ENCODE results near the gene PPFIA1.
"Not testable (repeated sequence)": the region's sequence is repeated elsewhere in the genome, so short reads cannot be mapped to it uniquely, and the experiment has no call there.

The PPFIA1 gene

DNA sequence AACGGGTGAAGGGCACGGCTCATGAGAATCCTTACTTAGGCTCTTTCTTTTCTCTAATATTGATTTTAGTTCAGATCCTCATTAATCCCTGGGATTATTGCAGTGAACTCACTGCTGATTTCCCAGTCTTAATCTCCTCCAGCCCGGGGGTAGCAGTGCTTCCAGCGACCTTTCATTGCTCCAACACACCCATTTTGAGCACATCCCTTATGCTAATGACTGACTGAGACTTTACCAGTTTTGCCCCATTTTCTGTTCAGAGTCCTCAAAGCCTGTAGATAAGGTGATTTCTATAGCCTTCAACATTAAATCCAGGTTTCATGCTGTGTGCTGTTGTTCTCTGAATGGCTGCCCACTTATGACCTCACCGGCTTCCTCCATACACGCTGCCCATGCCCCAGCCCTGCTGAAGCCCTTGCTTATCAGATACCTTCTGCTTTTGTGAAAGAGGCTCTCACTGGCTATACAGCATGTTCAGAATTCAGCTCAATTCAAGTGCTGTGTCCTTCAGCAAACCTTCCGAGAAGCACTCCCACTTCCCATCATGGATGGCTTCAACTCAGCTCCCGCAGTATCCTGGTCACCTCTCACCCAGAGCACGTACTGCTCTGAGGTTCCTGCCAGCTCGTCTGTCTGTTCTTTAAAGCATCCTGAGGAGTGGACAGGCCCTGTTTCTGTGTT is 49.0 kb downstream of the PPFIA1 start:
- Histone ChIP-seq H3K9ac (ENCODE audit: low read depth in 1 of 2, low read length in 2 of 2) (no peak overlapping the region), H3K9me3 (ENCODE audit: control insufficient read depth in 2 of 2, low read length in 2 of 2) (no peaks in the 10 kb centered on the region), H3K4me3 (ENCODE audit: low read length in 2 of 2) (no peak overlapping the region)

DNA sequence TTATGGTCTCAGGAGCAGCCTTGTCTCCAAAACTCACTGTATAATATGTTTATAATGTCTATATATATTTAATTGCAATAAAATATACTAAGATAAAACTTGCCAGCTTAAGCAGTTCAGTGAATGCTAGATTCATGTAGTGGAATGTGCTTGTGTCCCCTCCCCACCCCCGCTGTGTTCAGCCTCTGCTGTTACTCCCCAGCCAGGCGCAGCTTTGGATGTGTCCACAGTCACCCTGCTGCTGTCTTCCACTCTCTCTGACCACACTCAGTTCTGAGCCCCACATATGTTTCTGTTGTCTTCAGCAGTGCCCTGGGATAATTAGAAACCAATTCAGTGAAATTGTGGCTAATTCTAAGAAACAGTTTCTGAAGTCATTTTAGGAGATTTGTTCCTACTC is 52.2 kb downstream of the PPFIA1 start:
- H3K4me3 ChIP-seq (ENCODE audit: low read length in 2 of 2): no peak overlapping the region
- H3K4me1 ChIP-seq (ENCODE audit: control insufficient read depth in 2 of 2, insufficient read depth in 2 of 2, low read length in 2 of 2): peaks cover 0 to 3% of the 10 kb centered on the region in 2 donors
- H3K9ac ChIP-seq (ENCODE audit: low read depth in 1 of 2, low read length in 2 of 2): no peak overlapping the region
- no peaks in the 10 kb centered on the region for H3K27me3 ChIP-seq (ENCODE audit: control insufficient read depth in 2 of 2, insufficient read depth in 2 of 2, low read length in 2 of 2)
- H3K27ac ChIP-seq (ENCODE audit: low read depth in 2 of 2, low read length in 2 of 2): no peak overlapping the region
- no peaks in the 10 kb centered on the region for H3K9me3 ChIP-seq (ENCODE audit: control insufficient read depth in 2 of 2, low read length in 2 of 2)
- H3K36me3 ChIP-seq (ENCODE audit: control insufficient read depth in 2 of 2, insufficient read depth in 2 of 2, low read length in 2 of 2): peaks cover 34 to 46% of the 10 kb centered on the region in 2 donors

More for the DNA sequence above, 49.0 kb downstream of the PPFIA1 start:
- Histone ChIP-seq H3K4me1 (ENCODE audit: control insufficient read depth in 2 of 2, insufficient read depth in 2 of 2, low read length in 2 of 2) (no peaks in the 10 kb centered on the region), H3K36me3 (ENCODE audit: control insufficient read depth in 2 of 2, insufficient read depth in 2 of 2, low read length in 2 of 2) (peaks cover 23 to 29% of the 10 kb centered on the region in 2 donors), H3K27ac (ENCODE audit: low read depth in 2 of 2, low read length in 2 of 2) (no peak overlapping the region), H3K27me3 (ENCODE audit: control insufficient read depth in 2 of 2, insufficient read depth in 2 of 2, low read length in 2 of 2) (no peaks in the 10 kb centered on the region)

DNA sequence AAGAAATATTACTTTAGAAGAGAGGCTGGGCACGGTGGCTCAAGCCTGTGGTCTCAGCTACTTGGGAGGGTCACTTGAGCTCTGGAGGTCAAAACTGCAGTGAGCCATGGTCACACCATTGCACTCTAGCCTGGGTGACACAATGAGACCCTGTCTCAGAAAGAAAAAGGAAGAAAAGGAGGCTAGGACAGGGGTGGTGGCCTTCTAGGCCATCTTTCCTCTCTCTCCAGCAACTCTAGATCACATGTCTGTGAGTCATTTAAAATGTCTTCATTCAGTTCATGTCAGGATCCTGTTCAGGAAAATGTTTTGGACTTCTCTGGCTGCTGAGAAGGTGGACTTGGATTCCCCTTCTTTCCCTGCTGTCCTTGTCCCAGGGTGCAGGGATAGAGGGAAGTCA is 53.3 kb downstream of the PPFIA1 start:
- peaks cover 30 to 46% of the 10 kb centered on the region in 2 donors for H3K36me3 ChIP-seq (ENCODE audit: control insufficient read depth in 2 of 2, insufficient read depth in 2 of 2, low read length in 2 of 2)
- no peak overlapping the region for H3K27ac ChIP-seq (ENCODE audit: low read depth in 2 of 2, low read length in 2 of 2)
- no peaks in the 10 kb centered on the region for H3K27me3 ChIP-seq (ENCODE audit: control insufficient read depth in 2 of 2, insufficient read depth in 2 of 2, low read length in 2 of 2)
- H3K9ac ChIP-seq (ENCODE audit: low read depth in 1 of 2, low read length in 2 of 2): no peak overlapping the region
- no peak overlapping the region for H3K4me3 ChIP-seq (ENCODE audit: low read length in 2 of 2)
- H3K9me3 ChIP-seq (ENCODE audit: control insufficient read depth in 2 of 2, low read length in 2 of 2): no peaks in the 10 kb centered on the region
- peaks cover 0 to 3% of the 10 kb centered on the region in 2 donors for H3K4me1 ChIP-seq (ENCODE audit: control insufficient read depth in 2 of 2, insufficient read depth in 2 of 2, low read length in 2 of 2)

DNA sequence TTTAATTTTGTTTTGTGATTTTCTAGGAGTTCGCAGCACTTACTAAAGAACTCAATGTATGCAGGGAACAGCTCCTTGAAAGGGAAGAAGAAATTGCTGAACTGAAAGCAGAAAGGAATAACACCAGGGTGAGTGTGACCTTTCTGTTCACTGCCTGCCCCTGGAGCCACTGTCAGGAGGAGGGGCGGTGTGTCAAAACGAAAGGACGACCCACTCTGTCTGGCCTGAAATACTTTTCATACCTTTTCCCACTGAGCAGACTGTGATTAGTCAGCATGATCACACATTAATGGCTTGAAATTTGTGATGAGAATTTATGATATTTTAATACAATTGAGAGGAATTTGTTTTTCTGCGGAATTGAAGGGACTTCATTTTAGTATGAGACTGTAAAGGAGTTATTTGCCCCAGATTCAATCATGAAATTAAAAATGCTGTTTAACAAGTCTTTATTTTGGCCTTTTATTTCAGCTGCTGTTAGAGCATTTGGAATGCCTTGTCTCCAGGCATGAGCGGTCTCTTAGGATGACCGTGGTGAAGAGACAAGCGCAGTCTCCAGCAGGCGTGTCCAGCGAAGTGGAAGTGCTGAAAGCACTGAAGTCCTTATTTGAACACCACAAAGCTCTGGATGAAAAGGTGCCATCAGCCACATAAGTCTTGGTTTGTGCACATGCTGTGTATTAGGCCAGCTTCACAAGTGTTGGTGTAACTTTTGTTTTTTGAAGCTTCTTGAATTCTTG is 54.1 kb downstream of the PPFIA1 start:
- Histone ChIP-seq H3K36me3 (ENCODE audit: control insufficient read depth in 2 of 2, insufficient read depth in 2 of 2, low read length in 2 of 2) (peaks cover 30 to 43% of the 10 kb centered on the region in 2 donors), H3K4me3 (ENCODE audit: low read length in 2 of 2) (no peak overlapping the region), H3K27me3 (ENCODE audit: control insufficient read depth in 2 of 2, insufficient read depth in 2 of 2, low read length in 2 of 2) (no peaks in the 10 kb centered on the region), H3K27ac (ENCODE audit: low read depth in 2 of 2, low read length in 2 of 2) (no peak overlapping the region), H3K9ac (ENCODE audit: low read depth in 1 of 2, low read length in 2 of 2) (no peak overlapping the region), H3K4me1 (ENCODE audit: control insufficient read depth in 2 of 2, insufficient read depth in 2 of 2, low read length in 2 of 2) (peaks cover 0 to 3% of the 10 kb centered on the region in 2 donors), H3K9me3 (ENCODE audit: control insufficient read depth in 2 of 2, low read length in 2 of 2) (no peaks in the 10 kb centered on the region)

DNA sequence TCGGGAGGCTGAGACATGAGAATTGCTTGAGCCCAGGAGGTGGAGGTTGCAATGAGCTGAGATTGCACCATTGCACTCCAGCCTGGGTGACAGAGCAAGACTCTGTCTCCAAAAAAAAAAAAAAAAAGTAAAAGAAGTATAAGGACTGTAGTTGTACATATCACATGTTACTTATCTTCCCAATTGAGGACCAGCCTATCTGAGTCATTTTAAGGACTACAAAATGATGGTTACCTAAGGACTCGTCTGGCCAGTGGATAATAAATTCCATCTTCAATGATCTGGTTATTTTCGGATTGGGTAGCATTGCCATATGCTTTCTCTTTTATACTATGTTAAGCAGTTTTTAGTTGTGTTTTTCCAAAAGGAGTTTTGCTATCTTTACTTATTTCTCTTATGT is 55.3 kb downstream of the PPFIA1 start:
- Histone ChIP-seq H3K4me1 (ENCODE audit: control insufficient read depth in 2 of 2, insufficient read depth in 2 of 2, low read length in 2 of 2) (peaks cover 0 to 3% of the 10 kb centered on the region in 2 donors), H3K36me3 (ENCODE audit: control insufficient read depth in 2 of 2, insufficient read depth in 2 of 2, low read length in 2 of 2) (peaks cover 35 to 41% of the 10 kb centered on the region in 2 donors), H3K9ac (ENCODE audit: low read depth in 1 of 2, low read length in 2 of 2) (no peak overlapping the region), H3K27ac (ENCODE audit: low read depth in 2 of 2, low read length in 2 of 2) (peak overlapping the region; percentile 5 to 13), H3K27me3 (ENCODE audit: control insufficient read depth in 2 of 2, insufficient read depth in 2 of 2, low read length in 2 of 2) (no peaks in the 10 kb centered on the region), H3K9me3 (ENCODE audit: control insufficient read depth in 2 of 2, low read length in 2 of 2) (no peaks in the 10 kb centered on the region), H3K4me3 (ENCODE audit: low read length in 2 of 2) (no peak overlapping the region)

DNA sequence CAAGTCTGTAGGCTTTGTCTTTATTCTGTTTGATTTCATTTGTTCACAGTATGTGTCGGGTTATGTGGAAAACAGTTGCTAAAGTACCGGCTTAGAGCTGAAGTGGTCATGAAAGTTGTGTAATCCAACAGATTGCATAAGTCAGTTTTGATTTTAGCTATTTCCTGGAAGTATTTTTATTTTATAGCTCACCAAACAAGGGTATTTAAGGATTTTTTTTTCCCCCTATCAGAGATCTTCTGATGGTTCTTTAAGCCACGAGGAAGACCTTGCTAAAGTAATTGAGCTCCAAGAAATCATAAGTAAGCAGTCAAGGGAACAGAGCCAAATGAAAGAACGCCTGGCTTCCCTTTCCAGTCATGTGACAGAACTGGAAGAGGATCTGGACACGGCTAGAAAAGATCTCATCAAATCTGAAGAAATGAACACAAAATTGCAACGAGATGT is 55.9 kb downstream of the PPFIA1 start:
- Histone ChIP-seq H3K36me3 (ENCODE audit: control insufficient read depth in 2 of 2, insufficient read depth in 2 of 2, low read length in 2 of 2) (peaks cover 31 to 38% of the 10 kb centered on the region in 2 donors), H3K4me3 (ENCODE audit: low read length in 2 of 2) (no peak overlapping the region), H3K4me1 (ENCODE audit: control insufficient read depth in 2 of 2, insufficient read depth in 2 of 2, low read length in 2 of 2) (peaks cover 0 to 3% of the 10 kb centered on the region in 2 donors), H3K27ac (ENCODE audit: low read depth in 2 of 2, low read length in 2 of 2) (peak overlapping the region; percentile 5 to 42), H3K27me3 (ENCODE audit: control insufficient read depth in 2 of 2, insufficient read depth in 2 of 2, low read length in 2 of 2) (no peaks in the 10 kb centered on the region), H3K9ac (ENCODE audit: low read depth in 1 of 2, low read length in 2 of 2) (no peak overlapping the region), H3K9me3 (ENCODE audit: control insufficient read depth in 2 of 2, low read length in 2 of 2) (no peaks in the 10 kb centered on the region)

DNA sequence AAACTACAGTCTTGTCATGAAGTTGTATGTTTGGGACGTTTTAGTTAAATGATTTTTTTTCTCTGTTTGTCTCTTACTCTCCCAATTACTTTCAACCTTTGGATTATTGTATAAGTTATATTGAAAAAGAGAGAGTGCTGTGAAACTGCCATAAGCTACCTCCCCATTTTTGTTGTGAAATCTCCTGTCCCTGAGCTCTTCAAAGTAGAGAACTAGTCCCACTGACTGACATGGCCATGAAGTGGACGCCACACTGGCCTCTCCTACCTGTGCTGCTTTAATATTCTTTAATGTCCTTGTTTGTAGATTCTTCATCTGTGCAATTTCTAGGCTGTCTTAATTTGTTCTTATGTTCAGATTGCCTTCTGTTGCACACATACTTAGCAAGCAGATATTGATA is 56.3 kb downstream of the PPFIA1 start:
- Histone ChIP-seq H3K27me3 (ENCODE audit: control insufficient read depth in 2 of 2, insufficient read depth in 2 of 2, low read length in 2 of 2) (no peaks in the 10 kb centered on the region), H3K9ac (ENCODE audit: low read depth in 1 of 2, low read length in 2 of 2) (no peak overlapping the region), H3K9me3 (ENCODE audit: control insufficient read depth in 2 of 2, low read length in 2 of 2) (no peaks in the 10 kb centered on the region), H3K4me3 (ENCODE audit: low read length in 2 of 2) (no peak overlapping the region), H3K36me3 (ENCODE audit: control insufficient read depth in 2 of 2, insufficient read depth in 2 of 2, low read length in 2 of 2) (peaks cover 30 to 39% of the 10 kb centered on the region in 2 donors), H3K4me1 (ENCODE audit: control insufficient read depth in 2 of 2, insufficient read depth in 2 of 2, low read length in 2 of 2) (peaks cover 0 to 3% of the 10 kb centered on the region in 2 donors), H3K27ac (ENCODE audit: low read depth in 2 of 2, low read length in 2 of 2) (peak overlapping the region; percentile 12 to 42)

DNA sequence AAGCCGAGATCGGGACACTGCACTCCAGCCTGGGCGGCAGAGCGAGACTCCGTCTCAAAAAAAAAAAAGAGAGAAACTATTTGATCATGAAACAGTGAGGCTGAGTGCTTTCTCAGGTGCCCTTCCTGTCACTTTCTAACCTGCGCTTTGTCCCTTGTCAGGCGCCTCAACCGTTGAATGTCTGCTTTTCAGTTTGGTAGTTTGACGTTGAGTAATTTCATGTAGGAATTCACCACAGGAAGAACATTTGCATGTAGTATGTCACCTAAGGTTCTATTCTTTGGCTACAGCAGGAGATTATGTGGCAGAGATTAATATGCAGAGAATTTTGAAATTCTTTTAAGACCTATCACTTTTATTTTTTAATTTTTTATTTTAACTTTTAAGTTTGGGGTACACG is 57.2 kb downstream of the PPFIA1 start:
- H3K27ac ChIP-seq (ENCODE audit: low read depth in 2 of 2, low read length in 2 of 2): no peak overlapping the region
- no peak overlapping the region for H3K9ac ChIP-seq (ENCODE audit: low read depth in 1 of 2, low read length in 2 of 2)
- H3K9me3 ChIP-seq (ENCODE audit: control insufficient read depth in 2 of 2, low read length in 2 of 2): no peaks in the 10 kb centered on the region
- H3K4me1 ChIP-seq (ENCODE audit: control insufficient read depth in 2 of 2, insufficient read depth in 2 of 2, low read length in 2 of 2): peaks cover 0 to 3% of the 10 kb centered on the region in 2 donors
- no peak overlapping the region for H3K4me3 ChIP-seq (ENCODE audit: low read length in 2 of 2)
- peaks cover 34 to 45% of the 10 kb centered on the region in 2 donors for H3K36me3 ChIP-seq (ENCODE audit: control insufficient read depth in 2 of 2, insufficient read depth in 2 of 2, low read length in 2 of 2)
- H3K27me3 ChIP-seq (ENCODE audit: control insufficient read depth in 2 of 2, insufficient read depth in 2 of 2, low read length in 2 of 2): no peaks in the 10 kb centered on the region

DNA sequence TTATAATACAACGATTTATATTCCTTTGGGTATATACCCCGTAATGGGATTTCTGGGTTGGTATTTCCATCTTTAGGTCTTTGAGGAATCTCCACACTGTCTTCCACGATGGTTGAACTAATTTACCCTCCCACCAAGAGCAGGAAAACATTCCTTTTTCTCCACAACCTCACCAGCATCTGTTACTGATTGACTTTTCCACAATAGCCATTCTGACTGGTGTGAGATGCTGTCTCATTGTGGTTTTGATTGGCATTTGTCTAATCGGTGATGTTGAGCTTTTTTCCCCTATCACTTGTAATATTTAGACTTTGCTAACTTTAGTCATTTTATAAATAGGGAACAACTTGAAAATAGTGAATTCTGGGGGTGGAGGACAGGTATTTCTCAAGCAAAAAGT is 58.1 kb downstream of the PPFIA1 start:
- H3K4me1 ChIP-seq (ENCODE audit: control insufficient read depth in 2 of 2, insufficient read depth in 2 of 2, low read length in 2 of 2): peaks cover 0 to 3% of the 10 kb centered on the region in 2 donors
- peaks cover 43 to 50% of the 10 kb centered on the region in 2 donors for H3K36me3 ChIP-seq (ENCODE audit: control insufficient read depth in 2 of 2, insufficient read depth in 2 of 2, low read length in 2 of 2)
- H3K27ac ChIP-seq (ENCODE audit: low read depth in 2 of 2, low read length in 2 of 2): no peak overlapping the region
- H3K4me3 ChIP-seq (ENCODE audit: low read length in 2 of 2): no peak overlapping the region
- no peaks in the 10 kb centered on the region for H3K27me3 ChIP-seq (ENCODE audit: control insufficient read depth in 2 of 2, insufficient read depth in 2 of 2, low read length in 2 of 2)
- H3K9ac ChIP-seq (ENCODE audit: low read depth in 1 of 2, low read length in 2 of 2): no peak overlapping the region
- H3K9me3 ChIP-seq (ENCODE audit: control insufficient read depth in 2 of 2, low read length in 2 of 2): no peaks in the 10 kb centered on the region

DNA sequence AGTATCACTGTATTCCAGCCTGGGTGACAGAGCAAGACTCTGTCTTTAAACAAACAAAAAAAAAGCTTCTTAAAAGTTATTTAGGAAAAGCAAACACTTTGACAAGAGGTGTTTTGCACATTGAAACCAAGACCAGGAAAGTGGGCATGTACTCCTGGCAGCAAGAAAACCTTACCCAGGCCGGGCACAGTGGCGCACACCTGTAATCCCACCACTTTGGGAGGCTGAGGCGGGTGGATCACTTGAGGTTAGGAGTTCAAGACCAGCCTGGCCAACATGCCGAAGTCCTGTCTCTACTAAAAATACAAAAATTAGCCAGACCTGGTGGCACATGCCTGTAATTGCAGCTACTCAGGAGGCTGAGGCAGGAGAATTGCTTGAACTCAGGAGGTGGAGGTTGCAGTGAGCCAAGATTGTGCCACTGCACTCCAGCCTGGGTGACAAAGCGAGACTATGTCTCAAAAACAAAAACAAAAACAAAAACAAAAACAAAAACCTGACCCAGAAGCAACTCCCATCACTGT is 60.9 kb downstream of the PPFIA1 start:
- not testable (repeated sequence) for H3K4me3 ChIP-seq (ENCODE audit: low read length in 2 of 2); H3K9ac ChIP-seq (ENCODE audit: low read depth in 1 of 2, low read length in 2 of 2); H3K27ac ChIP-seq (ENCODE audit: low read depth in 2 of 2, low read length in 2 of 2); H3K27me3 ChIP-seq (ENCODE audit: control insufficient read depth in 2 of 2, insufficient read depth in 2 of 2, low read length in 2 of 2); H3K9me3 ChIP-seq (ENCODE audit: control insufficient read depth in 2 of 2, low read length in 2 of 2); H3K4me1 ChIP-seq (ENCODE audit: control insufficient read depth in 2 of 2, insufficient read depth in 2 of 2, low read length in 2 of 2)
- peaks cover 58 to 63% of the 10 kb centered on the region in 2 donors for H3K36me3 ChIP-seq (ENCODE audit: control insufficient read depth in 2 of 2, insufficient read depth in 2 of 2, low read length in 2 of 2)
